Fibroblast of lung (primary cell): ENCODE measurements around the gene CD300LF. TPM values are rescaled to one million over a fixed set of nuclear protein-coding genes. Genes with fewer than 3 reads are reported as not detected.

Experiments used
- DNase-seq, 2 donors: peaks; one replicate each; pipeline versions ENCODE4 v3.0.0 to v3.0.0-alpha.2; 2010; ENCODE audit warnings: low read depth in 2 of 2
- H2AFZ ChIP-seq: 2 replicates; pipeline ENCODE4 v1.5.1; 2012; ENCODE audit warnings: low read length, control low read depth, inconsistent platforms
- H3K27ac ChIP-seq: 2 replicates; pipeline ENCODE4 v1.5.1; 2011; ENCODE audit warnings: low read length, control low read depth; ENCODE audit not compliant: insufficient read depth
- H3K27me3 ChIP-seq: 2 replicates; pipeline ENCODE4 v1.5.1; 2011; ENCODE audit warnings: mild to moderate bottlenecking, low read length; ENCODE audit not compliant: control insufficient read depth, insufficient read depth
- H3K36me3 ChIP-seq: 2 replicates; pipeline ENCODE4 v1.5.1; 2011; ENCODE audit warnings: low read length; ENCODE audit not compliant: control insufficient read depth, insufficient read depth
- H3K4me1 ChIP-seq: 2 replicates; pipeline ENCODE4 v1.5.1; 2011; ENCODE audit warnings: low read length; ENCODE audit not compliant: control insufficient read depth, insufficient read depth; ENCODE audit errors: extremely low read depth
- H3K4me2 ChIP-seq: 2 replicates; pipeline ENCODE4 v1.5.1; 2011; ENCODE audit warnings: low read length, control low read depth; ENCODE audit not compliant: insufficient read depth; ENCODE audit errors: extremely low read depth
- H3K4me3 ChIP-seq, 4 experiments: fragments of 200-600 bp in 1 of 4; sonication (generic) in 1 of 4; replicated peaks in 1 of 4; 2 replicates each; pipeline ENCODE4 v1.5.1; 2011 to 2016; ENCODE audit warnings: low read length in 4 of 4, low read depth in 3 of 4, mild to moderate bottlenecking in 3 of 4, control low read depth in 2 of 4, inconsistent platforms in 1 of 4, mixed read lengths in 1 of 4; ENCODE audit not compliant: insufficient read depth in 1 of 4; ENCODE audit errors: control extremely low read depth in 1 of 4
- H3K79me2 ChIP-seq: 2 replicates; pipeline ENCODE4 v1.5.1; 2012; ENCODE audit warnings: mild to moderate bottlenecking, low read length, inconsistent platforms; ENCODE audit not compliant: control insufficient read depth, insufficient read depth
- H3K9ac ChIP-seq: 2 replicates; pipeline ENCODE4 v1.5.1; 2011; ENCODE audit warnings: mild to moderate bottlenecking, low read length, control low read depth; ENCODE audit not compliant: insufficient read depth
- H3K9me3 ChIP-seq: 2 replicates; pipeline ENCODE4 v1.5.1; 2012; ENCODE audit warnings: low read depth, low read length; ENCODE audit not compliant: control insufficient read depth, insufficient read depth
- H4K20me1 ChIP-seq: 2 replicates; pipeline ENCODE4 v1.5.1; 2011; ENCODE audit warnings: low read length; ENCODE audit not compliant: control insufficient read depth, insufficient read depth; ENCODE audit errors: extremely low read depth
- CTCF ChIP-seq, 2 donors: IDR thresholded peaks in 1 of 2; conservative IDR thresholded peaks in 1 of 2; 1 replicate in 1 of 2; 2 replicates in 1 of 2; pipeline ENCODE4 v1.5.1; 2011 to 2012; ENCODE audit warnings: low read length in 2 of 2, control low read depth in 1 of 2, inconsistent platforms in 1 of 2, low read depth in 1 of 2, mild to moderate bottlenecking in 1 of 2
- EZH2 ChIP-seq: IDR thresholded peaks from 2 replicates; pipeline ENCODE4 v1.5.1; 2012; ENCODE audit warnings: low read length, control low read depth, mild to moderate bottlenecking; ENCODE audit errors: missing control alignments
- polyA plus RNA-seq, 2 donors: library from polyadenylated mRNA; depleted of rRNA in 1 of 2; stranded (reverse) in 1 of 2; unstranded in 1 of 2; fragments of >200 nt; gene quantifications; 2 replicates each; pipeline ENCODE4 v1.2.1, GENCODE V29; 2011 to 2012; ENCODE audit warnings: missing spikeins in 1 of 2
- total RNA-seq: library from RNA; depleted of rRNA; stranded (reverse); fragments of >200 nt; gene quantifications from 2 replicates; pipeline ENCODE4 v1.2.1, GENCODE V29; 2014

Gene CD300LF
- total and polyA plus RNA-seq, 2 donors (not counting 1 experiment from before 2014, with no cell fraction given): not detected

- no peaks in the 10 kb centered on the region for H3K27me3 ChIP-seq
- no peak for TF ChIP-seq EZH2
- TF ChIP-seq CTCF (conservative IDR thresholded peaks at IDR 0.05 in 1 of 2, IDR thresholded peaks at IDR 0.05 in 1 of 2; ENCODE audit: low read depth in 1 of 2, low read length in 2 of 2): no peak
Observed at GRCh38 chr17:74699236-74699635, 13.5 kb downstream of the CD300LF start.

GRCh38 chr17:74698069-74698468 is 14.7 kb downstream of the CD300LF start:
- H3K27ac ChIP-seq: no peak overlapping the region
- H3K4me1 ChIP-seq: no peaks in the 10 kb centered on the region
- H3K27me3 ChIP-seq: no peaks in the 10 kb centered on the region
- no peak for DNase-seq
- H3K4me2 ChIP-seq: no peak overlapping the region
- H3K9me3 ChIP-seq: no peaks in the 10 kb centered on the region
- H2AFZ ChIP-seq: no peak overlapping the region
- H3K9ac ChIP-seq: no peak overlapping the region
- no peaks in the 10 kb centered on the region for H4K20me1 ChIP-seq
- H3K79me2 ChIP-seq: no peaks in the 10 kb centered on the region
- H3K4me3 ChIP-seq: no peak overlapping the region
- no peak for TF ChIP-seq EZH2
- TF ChIP-seq CTCF (conservative IDR thresholded peaks at IDR 0.05 in 1 of 2, IDR thresholded peaks at IDR 0.05 in 1 of 2; ENCODE audit: low read depth in 1 of 2, low read length in 2 of 2): no peak
- H3K36me3 ChIP-seq: no peaks in the 10 kb centered on the region

More at GRCh38 chr17:74699236-74699635, 13.5 kb downstream of the CD300LF start:
- H3K36me3 ChIP-seq: no peaks in the 10 kb centered on the region
- H3K27ac ChIP-seq: no peak overlapping the region
- no peaks in the 10 kb centered on the region for H3K79me2 ChIP-seq
- H3K4me1 ChIP-seq: no peaks in the 10 kb centered on the region
- H4K20me1 ChIP-seq: no peaks in the 10 kb centered on the region
- no peak overlapping the region for H3K4me2 ChIP-seq
- DNase-seq: no peak
- no peaks in the 10 kb centered on the region for H3K9me3 ChIP-seq
- H3K4me3 ChIP-seq: no peak overlapping the region
- no peak overlapping the region for H2AFZ ChIP-seq
- no peak overlapping the region for H3K9ac ChIP-seq

DNA sequence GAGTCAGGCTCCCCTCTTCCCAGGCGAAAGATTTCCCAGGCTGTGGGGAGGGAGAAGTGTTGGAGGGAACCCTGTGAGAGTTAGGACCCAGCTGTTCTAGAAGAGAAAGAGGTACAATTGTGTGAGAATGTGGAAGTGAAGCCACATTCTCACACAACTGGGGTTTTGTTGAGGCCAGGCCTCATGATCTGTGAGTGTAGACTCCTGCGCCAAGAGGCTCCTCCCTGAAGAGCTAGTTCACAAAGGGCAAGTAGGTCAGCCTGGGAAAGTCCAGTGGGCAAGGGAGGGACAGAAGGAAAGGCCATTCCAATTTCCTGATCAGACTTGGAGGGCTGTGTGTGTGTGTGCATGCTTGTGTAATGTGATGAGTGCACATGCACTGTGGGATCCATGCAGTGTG is 15.2 kb downstream of the CD300LF start:
- no peaks in the 10 kb centered on the region for H3K4me1 ChIP-seq
- H3K4me2 ChIP-seq: no peak overlapping the region
- no peaks in the 10 kb centered on the region for H3K79me2 ChIP-seq
- H3K27ac ChIP-seq: no peak overlapping the region
- H3K36me3 ChIP-seq: no peaks in the 10 kb centered on the region
- no peak for DNase-seq
- no peak overlapping the region for H3K4me3 ChIP-seq
- H2AFZ ChIP-seq: no peak overlapping the region
- no peaks in the 10 kb centered on the region for H3K27me3 ChIP-seq
- no peak overlapping the region for H3K9ac ChIP-seq
- H3K9me3 ChIP-seq: no peaks in the 10 kb centered on the region
- no peaks in the 10 kb centered on the region for H4K20me1 ChIP-seq
- no peak for TF ChIP-seq CTCF (conservative IDR thresholded peaks at IDR 0.05 in 1 of 2, IDR thresholded peaks at IDR 0.05 in 1 of 2; ENCODE audit: low read depth in 1 of 2, low read length in 2 of 2)
- no peak for TF ChIP-seq EZH2
